A549 (cell line): Measurements from ENCODE around the gene UTP15. TPM values are rescaled to one million over a fixed set of nuclear protein-coding genes. Genes with fewer than 3 reads are reported as not detected.
A peak's percentile ranks its signal among the peaks of the same experiment; 100 is the strongest.

Source experiments
- ATAC-seq, 2 experiments: fragments of 200-7000 bp in 1 of 2; fragments of >200 bp in 1 of 2; cut with Nextera tagmentation in 1 of 2; cut with Tn5 transposase in 1 of 2; 3 replicates each; pipeline versions ENCODE4 v1.8.0 to v1.9.1; 2018 to 2020; ENCODE audit warnings: mild to moderate bottlenecking in 1 of 2, moderate library complexity in 1 of 2
- CTCF ChIA-PET: fragments of 300-600 bp; sonication (Branson Sonifier 250); formaldehyde crosslinking; extraction: SDS; loops from one replicate; lab custom pipeline; 2021; ENCODE audit warnings: antibody characterized with exemption, inconsistent platforms; lab: Yijun Ruan, JAX
- POLR2A ChIA-PET: fragments of 350-600 bp; formaldehyde crosslinking; extraction: SDS; loops from one replicate; lab custom pipeline; 2021; ENCODE audit warnings: antibody characterized with exemption, inconsistent platforms; lab: Yijun Ruan, JAX
- DNase-seq, 2 experiments: peaks; one replicate each; pipeline versions ENCODE4 v3.0.0 to v3.0.0-alpha.2; 2011 to 2016; ENCODE audit warnings: low read depth in 1 of 2, low spot score in 1 of 2
- FAIRE-seq: peaks from 2 replicates; lab custom pipeline; 2011; peaks lifted over from hg19 to GRCh38; lab: Jason Lieb, UNC
- H3K27ac ChIP-seq, 2 experiments: fragments of >200 bp; sonication (Bioruptor Twin); formaldehyde crosslinking; 3 replicates each; pipeline ENCODE4 v1.5.1; 2016 to 2017
- H3K4me1 ChIP-seq: fragments of >200 bp; sonication (Bioruptor Twin); formaldehyde crosslinking; 3 replicates; pipeline ENCODE4 v1.6.1; 2016
- H3K4me2 ChIP-seq: fragments of >200 bp; sonication (Bioruptor Twin); formaldehyde crosslinking; 3 replicates; pipeline ENCODE4 v1.6.1; 2016
- H3K4me3 ChIP-seq: fragments of >200 bp; sonication (Bioruptor Twin); formaldehyde crosslinking; 3 replicates; pipeline ENCODE4 v1.5.1; 2016
- H3K9me3 ChIP-seq: fragments of >200 bp; sonication (Bioruptor Twin); formaldehyde crosslinking; 3 replicates; pipeline ENCODE4 v1.6.1; 2016
- BCL3 ChIP-seq: fragments of >200 bp; sonication (Bioruptor Twin); formaldehyde crosslinking; IDR thresholded peaks from 3 replicates; pipeline ENCODE4 v1.6.1; 2016
- CBX2 ChIP-seq: fragments of 200-600 bp; sonication (generic); IDR thresholded peaks from 2 replicates; pipeline ENCODE4 v1.6.1; 2016; ENCODE audit warnings: low read depth, mild to moderate bottlenecking, borderline replicate concordance
- CEBPB ChIP-seq, 2 experiments: fragments of >200 bp in 1 of 2; sonication (Bioruptor Twin) in 1 of 2; formaldehyde crosslinking in 1 of 2; IDR thresholded peaks; 2 replicates each; pipeline ENCODE4 v1.6.1; 2012 to 2016
- CTCF ChIP-seq: fragments of >200 bp; sonication (Bioruptor Twin); formaldehyde crosslinking; IDR thresholded peaks from 3 replicates; pipeline ENCODE4 v1.5.1; 2016
- FOSB ChIP-seq: fragments of 250-450 bp; sonication (Bioruptor Pico); IDR thresholded peaks from 2 replicates; pipeline ENCODE4 v1.5.0; 2020; ENCODE audit warnings: mild to moderate bottlenecking, moderate library complexity
- GATA3 ChIP-seq: IDR thresholded peaks from 2 replicates; pipeline ENCODE4 v1.6.1; 2012; ENCODE audit warnings: borderline replicate concordance
- KDM1A ChIP-seq: fragments of 200-600 bp; sonication (generic); IDR thresholded peaks from 2 replicates; pipeline ENCODE4 v1.6.1; 2016; ENCODE audit warnings: low read depth, mild to moderate bottlenecking
- KDM5A ChIP-seq: fragments of 200-600 bp; sonication (generic); IDR thresholded peaks from 2 replicates; pipeline ENCODE4 v1.6.1; 2016; ENCODE audit warnings: antibody characterized with exemption, mild to moderate bottlenecking
- MYC ChIP-seq: IDR thresholded peaks from 2 replicates; pipeline ENCODE4 v1.6.1; 2012; ENCODE audit warnings: mild to moderate bottlenecking, inconsistent platforms, low read length, improper control_type of control experiment, borderline replicate concordance
- NFE2L2 ChIP-seq: fragments of 150-350 bp; conservative IDR thresholded peaks from 2 replicates; pipeline ENCODE4 v1.6.1; 2014; ENCODE audit warnings: low read length
- NPAS2 ChIP-seq: fragments of 250-450 bp; sonication (Bioruptor Pico); IDR thresholded peaks from 2 replicates; pipeline ENCODE4 v1.8.0; 2022; ENCODE audit warnings: mild to moderate bottlenecking, moderate library complexity, borderline replicate concordance
- RAD21 ChIP-seq, 2 experiments: fragments of >200 bp in 1 of 2; sonication (Bioruptor Twin) in 1 of 2; formaldehyde crosslinking in 1 of 2; IDR thresholded peaks in 1 of 2; conservative IDR thresholded peaks in 1 of 2; 2 replicates in 1 of 2; 3 replicates in 1 of 2; pipeline ENCODE4 v1.6.1; 2012 to 2018; ENCODE audit warnings: inconsistent platforms in 1 of 2
- RCOR1 ChIP-seq: fragments of 150-350 bp; IDR thresholded peaks from 2 replicates; pipeline ENCODE4 v1.6.1; 2014; ENCODE audit warnings: antibody characterized with exemption, low read length, low read depth
- RFX5 ChIP-seq: fragments of 450-650 bp; IDR thresholded peaks from 2 replicates; pipeline ENCODE4 v1.7.1; 2014; ENCODE audit warnings: antibody characterized with exemption, mild to moderate bottlenecking, moderate library complexity
- SMC3 ChIP-seq: fragments of >200 bp; sonication (Bioruptor Twin); formaldehyde crosslinking; IDR thresholded peaks from 3 replicates; pipeline ENCODE4 v1.6.1; 2018; ENCODE audit warnings: inconsistent platforms
- TFCP2L1 ChIP-seq: fragments of 250-450 bp; sonication (Bioruptor Pico); IDR thresholded peaks from 2 replicates; pipeline ENCODE4 v1.5.0; 2021; ENCODE audit warnings: mild to moderate bottlenecking
- ZFP36 ChIP-seq: fragments of 450-650 bp; IDR thresholded peaks from 2 replicates; pipeline ENCODE4 v1.6.1; 2014; ENCODE audit warnings: borderline replicate concordance; ENCODE audit not compliant: partially characterized antibody
- ZSCAN20 ChIP-seq: fragments of 250-450 bp; sonication (Bioruptor Pico); IDR thresholded peaks from 2 replicates; pipeline ENCODE4 v1.8.0; 2022; ENCODE audit warnings: mild to moderate bottlenecking, moderate library complexity
- WGBS: methylation state at CpG from one replicate; pipeline ENCODE4 v1.1.6; 2017; ENCODE audit errors: missing lambda C conversion rate; 5-methylcytosine and 5-hydroxymethylcytosine counted together
- polyA plus RNA-seq, 4 experiments: library from polyadenylated mRNA; depleted of rRNA in 3 of 4; stranded (reverse); fragments of >200 nt; fragmentation: RNase III in 1 of 4; extraction: RNeasy Plus Mini Kit Qiagen cat#74134 plus additional on column Dnase treatment in 1 of 4; gene quantifications; 2 replicates in 3 of 4; 3 replicates in 1 of 4; pipeline ENCODE4 v1.2.3, GENCODE V29; 2011 to 2017
- TF ChIP-seq, protein P1 (sequence below): fragments of >200 bp; sonication (Bioruptor Twin); formaldehyde crosslinking; IDR thresholded peaks from 2 replicates; pipeline ENCODE4 v1.6.1; 2016
- TF ChIP-seq, protein P2 (sequence below): IDR thresholded peaks from 2 replicates; pipeline ENCODE4 v1.6.1; 2012
- TF ChIP-seq, protein P3 (sequence below): fragments of 150-350 bp; IDR thresholded peaks from 2 replicates; pipeline ENCODE4 v1.6.1; 2014; ENCODE audit warnings: low read depth, mild to moderate bottlenecking, low read length

Gene UTP15
- polyA plus RNA-seq, 2 of the 4 experiments (the other 2 are of a cell fraction), result 21.6 to 44.0 TPM

GRCh38 chr5:73587923-73588322, 22.4 kb downstream of the UTP15 start:
- WGBS, result 67% methylated on average over 1 of the region's 1 CpG
- TF ChIP-seq MYC, result no peak
- no peak for TF ChIP-seq ZSCAN20
- TF ChIP-seq, protein P1, sequence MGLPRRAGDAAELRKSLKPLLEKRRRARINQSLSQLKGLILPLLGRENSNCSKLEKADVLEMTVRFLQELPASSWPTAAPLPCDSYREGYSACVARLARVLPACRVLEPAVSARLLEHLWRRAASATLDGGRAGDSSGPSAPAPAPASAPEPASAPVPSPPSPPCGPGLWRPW, result no peak
- TF ChIP-seq KDM1A, result no peak
- no peak for TF ChIP-seq FOSB (CRISPR knock-in tag)
- TF ChIP-seq GATA3, result no peak
- no peak for TF ChIP-seq CBX2
- TF ChIP-seq SMC3, result no peak
- TF ChIP-seq TFCP2L1, result no peak
- no peak for TF ChIP-seq RFX5
- TF ChIP-seq NPAS2 (CRISPR knock-in tag), result no peak
- TF ChIP-seq BCL3, result no peak
- no peak for TF ChIP-seq CEBPB (IDR thresholded peaks at IDR 0.05)
- TF ChIP-seq ZFP36, result no peak
- TF ChIP-seq KDM5A, result no peak
- TF ChIP-seq, protein P2, sequence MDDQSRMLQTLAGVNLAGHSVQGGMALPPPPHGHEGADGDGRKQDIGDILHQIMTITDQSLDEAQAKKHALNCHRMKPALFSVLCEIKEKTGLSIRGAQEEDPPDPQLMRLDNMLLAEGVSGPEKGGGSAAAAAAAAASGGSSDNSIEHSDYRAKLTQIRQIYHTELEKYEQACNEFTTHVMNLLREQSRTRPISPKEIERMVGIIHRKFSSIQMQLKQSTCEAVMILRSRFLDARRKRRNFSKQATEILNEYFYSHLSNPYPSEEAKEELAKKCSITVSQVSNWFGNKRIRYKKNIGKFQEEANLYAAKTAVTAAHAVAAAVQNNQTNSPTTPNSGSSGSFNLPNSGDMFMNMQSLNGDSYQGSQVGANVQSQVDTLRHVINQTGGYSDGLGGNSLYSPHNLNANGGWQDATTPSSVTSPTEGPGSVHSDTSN, result no peak
- TF ChIP-seq, protein P3, sequence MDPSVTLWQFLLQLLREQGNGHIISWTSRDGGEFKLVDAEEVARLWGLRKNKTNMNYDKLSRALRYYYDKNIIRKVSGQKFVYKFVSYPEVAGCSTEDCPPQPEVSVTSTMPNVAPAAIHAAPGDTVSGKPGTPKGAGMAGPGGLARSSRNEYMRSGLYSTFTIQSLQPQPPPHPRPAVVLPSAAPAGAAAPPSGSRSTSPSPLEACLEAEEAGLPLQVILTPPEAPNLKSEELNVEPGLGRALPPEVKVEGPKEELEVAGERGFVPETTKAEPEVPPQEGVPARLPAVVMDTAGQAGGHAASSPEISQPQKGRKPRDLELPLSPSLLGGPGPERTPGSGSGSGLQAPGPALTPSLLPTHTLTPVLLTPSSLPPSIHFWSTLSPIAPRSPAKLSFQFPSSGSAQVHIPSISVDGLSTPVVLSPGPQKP, result no peak
- TF ChIP-seq CTCF, result no peak
- no peak overlapping the region for H3K27ac ChIP-seq
- no peak for ATAC-seq
- H3K4me2 ChIP-seq, result no peak overlapping the region
- ChIA-PET CTCF (interaction anchor here (1.8 to 10.3 kb wide), 4 partner anchors 68 to 204 kb away, joined by 8 to 315 read pairs (median 61); no protein-coding TSS in a partner anchor), POLR2A (no interaction called here)
- no peak for FAIRE-seq
- H3K4me3 ChIP-seq, result no peak overlapping the region
- DNase-seq, result no peak
- H3K4me1 ChIP-seq, result peaks cover 18% of the 10 kb centered on the region
- H3K9me3 ChIP-seq, result no peaks in the 10 kb centered on the region

DNA sequence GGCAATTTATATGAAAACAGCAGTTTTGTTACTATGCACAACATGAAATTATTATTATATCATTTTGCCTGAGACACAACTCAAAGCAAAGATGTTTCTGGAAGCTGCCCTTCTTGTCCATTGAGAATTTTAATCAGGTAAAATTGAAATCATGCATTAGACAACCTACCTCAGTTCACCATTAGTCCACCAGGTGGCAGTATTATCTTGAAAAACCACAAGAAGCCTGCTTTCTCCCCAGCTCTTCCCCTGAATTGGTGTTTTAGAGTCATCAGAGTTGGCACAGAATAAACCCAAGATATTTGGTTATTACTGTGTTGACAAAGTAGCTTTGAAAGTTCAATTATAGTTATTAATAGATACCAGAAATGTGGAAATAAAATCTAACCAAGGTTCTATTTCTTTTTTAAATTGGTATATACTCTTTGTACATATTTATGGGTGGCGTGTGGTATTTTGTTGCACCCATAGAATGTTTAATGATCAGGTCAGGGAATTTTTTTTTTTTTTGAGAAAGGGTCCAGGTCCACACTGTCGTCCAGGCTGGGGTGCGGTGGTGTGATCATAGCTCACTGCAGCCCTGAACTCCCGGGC, 25.7 kb downstream of the UTP15 start:
- Histone ChIP-seq H3K9me3 (no peaks in the 10 kb centered on the region), H3K27ac (peak overlapping the region; percentile 58 to 70), H3K4me3 (no peak overlapping the region), H3K4me2 (peak overlapping the region; percentile 50), H3K4me1 (peaks cover 27% of the 10 kb centered on the region)
- WGBS, result 30% methylated on average over 4 of the region's 4 CpGs
- TF ChIP-seq RCOR1 (no peak), CTCF (peak; percentile 97), NFE2L2 (no peak), RAD21 (conservative IDR thresholded peaks at IDR 0.05 in 1 of 2, IDR thresholded peaks at IDR 0.05 in 1 of 2) (peak; percentile 97 to 98), CEBPB (IDR thresholded peaks at IDR 0.05) (no peak), SMC3 (peak; percentile 98)
- TF ChIP-seq, protein P1, result no peak
- ChIA-PET CTCF (interaction anchor here (0.6 to 10.3 kb wide), 78 partner anchors 8 to 1090 kb away, joined by 3 to 315 read pairs (median 5); partner anchors contain the start of genes ANKRA2, ARHGEF28 and UTP15), POLR2A (interaction anchor here (0.7 to 1.6 kb wide), 3 partner anchors 34 to 206 kb away, joined by 3 to 5 read pairs (median 3); partner anchors contain the start of gene ARHGEF28)
- DNase-seq, result peak; percentile 64 to 88
- peak; percentile 83 to 90 for ATAC-seq
- peak; percentile 96 for FAIRE-seq
